OCI-LY1 (cell line): ENCODE results near the gene CCR6.

Experiments
- H2AFZ ChIP-seq: fragments of 200-600 bp; sonication (generic), shearing (Covaris generic); 2 replicates; pipeline ENCODE4 v1.6.0; 2014; ENCODE audit warnings: antibody characterized with exemption, mild to moderate bottlenecking, low read length
- H3F3A ChIP-seq: fragments of 200-600 bp; sonication (generic), shearing (Covaris generic); 2 replicates; pipeline ENCODE4 v1.6.0; 2014; ENCODE audit warnings: mild to moderate bottlenecking, antibody characterized with exemption, low read length, moderate library complexity; ENCODE audit not compliant: insufficient read depth
- H3K27ac ChIP-seq: fragments of 200-600 bp; sonication (generic); 2 replicates; pipeline ENCODE4 v1.5.1; 2014; ENCODE audit warnings: low read length, mixed run types, mild to moderate bottlenecking, low read depth; ENCODE audit not compliant: poor library complexity, severe bottlenecking
- H3K27me3 ChIP-seq: fragments of 200-600 bp; sonication (generic); 2 replicates; pipeline ENCODE4 v1.6.0; 2014; ENCODE audit warnings: antibody characterized with exemption, mild to moderate bottlenecking, low read length, moderate library complexity; ENCODE audit not compliant: insufficient read depth
- H3K36me3 ChIP-seq: fragments of 200-600 bp; sonication (generic); 2 replicates; pipeline ENCODE4 v1.6.1; 2014; ENCODE audit warnings: mild to moderate bottlenecking, antibody characterized with exemption, low read length, moderate library complexity, mixed read lengths; ENCODE audit not compliant: insufficient read depth
- H3K4me1 ChIP-seq: fragments of 200-600 bp; sonication (generic); 2 replicates; pipeline ENCODE4 v1.5.1; 2014; ENCODE audit warnings: mild to moderate bottlenecking, low read length, moderate library complexity; ENCODE audit not compliant: insufficient read depth, severe bottlenecking
- H3K4me2 ChIP-seq: fragments of 200-600 bp; sonication (generic), shearing (Covaris generic); 2 replicates; pipeline ENCODE4 v1.6.1; 2014; ENCODE audit warnings: low read length
- H3K4me3 ChIP-seq: fragments of 200-600 bp; sonication (generic); 2 replicates; pipeline ENCODE4 v1.5.1; 2014; ENCODE audit warnings: low read length, low read depth, mild to moderate bottlenecking, mixed read lengths; ENCODE audit not compliant: poor library complexity, severe bottlenecking
- H3K79me2 ChIP-seq: fragments of 200-600 bp; shearing (Covaris generic); 2 replicates; pipeline ENCODE4 v1.6.1; 2016; ENCODE audit warnings: mixed run types, low read length, mixed read lengths; ENCODE audit not compliant: insufficient read depth
- H3K9ac ChIP-seq: fragments of 200-600 bp; sonication (generic), shearing (Covaris generic); 2 replicates; pipeline ENCODE4 v1.6.1; 2014; ENCODE audit warnings: mild to moderate bottlenecking, low read length, mixed read lengths
- H3K9me2 ChIP-seq: fragments of 200-600 bp; sonication (generic), shearing (Covaris generic); 2 replicates; pipeline ENCODE4 v1.6.1; 2014; ENCODE audit warnings: low read depth, mild to moderate bottlenecking, low read length, mixed read lengths
- H3K9me3 ChIP-seq: fragments of 200-600 bp; shearing (Covaris generic); 2 replicates; pipeline ENCODE4 v1.6.1; 2014; ENCODE audit warnings: low read length, mixed read lengths
- H4K20me1 ChIP-seq: fragments of 200-600 bp; sonication (generic), shearing (Covaris generic); 2 replicates; pipeline ENCODE4 v1.6.0; 2016; ENCODE audit warnings: mild to moderate bottlenecking, low read length; ENCODE audit not compliant: insufficient read depth
- EZH2 ChIP-seq: fragments of 200-600 bp; sonication (generic), shearing (Covaris generic); IDR thresholded peaks from 2 replicates; pipeline ENCODE4 v1.8.0; 2017; ENCODE audit warnings: borderline replicate concordance, mixed run types, mild to moderate bottlenecking, antibody characterized with exemption, low read length, moderate library complexity, mixed read lengths
- TF ChIP-seq, protein P1 (sequence below): fragments of 200-600 bp; sonication (generic), shearing (Covaris generic); IDR thresholded peaks from 2 replicates; pipeline ENCODE4 v1.5.1; 2017; ENCODE audit warnings: mild to moderate bottlenecking, antibody characterized with exemption, low read length, moderate library complexity, mixed read lengths

CCR6 gene

DNA sequence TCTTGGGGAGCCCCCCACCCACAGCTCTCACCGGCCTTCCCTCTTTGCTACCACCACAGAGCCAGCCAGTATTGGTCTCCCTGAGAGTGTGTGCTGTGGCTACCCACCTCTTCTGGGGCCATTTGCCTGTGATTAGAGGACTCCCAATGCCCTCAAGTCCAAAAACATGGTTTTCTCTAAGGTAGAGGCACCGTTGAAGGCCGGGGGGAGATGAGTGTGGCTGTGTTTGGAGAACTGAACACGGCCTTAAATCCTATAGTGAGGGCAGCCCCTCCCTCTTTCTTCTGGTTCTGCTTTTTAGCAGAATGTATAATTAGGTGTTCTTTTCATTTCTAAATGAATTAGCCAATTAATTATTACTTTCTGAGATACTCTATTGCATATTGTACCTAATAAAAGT, 2.5 kb downstream of the CCR6 start:
- H3K79me2 ChIP-seq, result no peaks in the 10 kb centered on the region
- TF ChIP-seq, protein P1, sequence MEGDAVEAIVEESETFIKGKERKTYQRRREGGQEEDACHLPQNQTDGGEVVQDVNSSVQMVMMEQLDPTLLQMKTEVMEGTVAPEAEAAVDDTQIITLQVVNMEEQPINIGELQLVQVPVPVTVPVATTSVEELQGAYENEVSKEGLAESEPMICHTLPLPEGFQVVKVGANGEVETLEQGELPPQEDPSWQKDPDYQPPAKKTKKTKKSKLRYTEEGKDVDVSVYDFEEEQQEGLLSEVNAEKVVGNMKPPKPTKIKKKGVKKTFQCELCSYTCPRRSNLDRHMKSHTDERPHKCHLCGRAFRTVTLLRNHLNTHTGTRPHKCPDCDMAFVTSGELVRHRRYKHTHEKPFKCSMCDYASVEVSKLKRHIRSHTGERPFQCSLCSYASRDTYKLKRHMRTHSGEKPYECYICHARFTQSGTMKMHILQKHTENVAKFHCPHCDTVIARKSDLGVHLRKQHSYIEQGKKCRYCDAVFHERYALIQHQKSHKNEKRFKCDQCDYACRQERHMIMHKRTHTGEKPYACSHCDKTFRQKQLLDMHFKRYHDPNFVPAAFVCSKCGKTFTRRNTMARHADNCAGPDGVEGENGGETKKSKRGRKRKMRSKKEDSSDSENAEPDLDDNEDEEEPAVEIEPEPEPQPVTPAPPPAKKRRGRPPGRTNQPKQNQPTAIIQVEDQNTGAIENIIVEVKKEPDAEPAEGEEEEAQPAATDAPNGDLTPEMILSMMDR, result no peak
- no peak for TF ChIP-seq EZH2
- H3K9me3 ChIP-seq, result no peaks in the 10 kb centered on the region
- peaks cover 6% of the 10 kb centered on the region for H3K4me1 ChIP-seq
- H3K36me3 ChIP-seq, result no peaks in the 10 kb centered on the region
- H3K9me2 ChIP-seq, result no peaks in the 10 kb centered on the region
- H3F3A ChIP-seq, result no peaks in the 10 kb centered on the region
- H3K9ac ChIP-seq, result no peak overlapping the region
- no peak overlapping the region for H3K4me2 ChIP-seq
- H3K27ac ChIP-seq, result no peak overlapping the region
- H4K20me1 ChIP-seq, result no peaks in the 10 kb centered on the region
- peaks cover 11% of the 10 kb centered on the region; the same call in 1 of the 2 replicates for H3K27me3 ChIP-seq
- H2AFZ ChIP-seq, result no peak overlapping the region
- H3K4me3 ChIP-seq, result no peak overlapping the region

DNA sequence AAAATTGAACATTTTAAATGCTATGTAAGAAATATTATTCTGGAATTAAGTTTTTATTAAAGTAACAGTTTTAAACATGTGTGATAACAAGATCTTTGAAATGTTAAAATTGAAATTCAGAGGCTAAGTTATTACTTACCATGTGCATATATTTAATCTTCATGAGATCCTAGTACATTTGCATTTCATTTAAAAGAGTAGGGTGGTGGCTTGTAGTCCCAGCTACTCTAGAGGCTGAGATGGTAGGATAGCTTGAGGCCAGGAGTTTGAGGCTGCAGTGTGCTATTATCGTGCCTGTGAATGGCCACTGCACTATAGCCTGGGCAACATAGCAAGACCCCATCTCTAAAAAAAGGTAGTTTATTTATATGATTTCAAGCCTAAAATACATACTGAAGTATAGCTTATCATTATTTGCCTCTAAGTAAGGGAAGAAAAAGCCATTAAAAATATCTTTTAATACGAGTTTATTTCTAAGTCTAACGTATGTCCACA, 3.0 kb downstream of the CCR6 start:
- H3F3A ChIP-seq, result no peaks in the 10 kb centered on the region
- no peaks in the 10 kb centered on the region for H3K79me2 ChIP-seq
- no peak overlapping the region for H3K4me3 ChIP-seq
- H3K27ac ChIP-seq, result no peak overlapping the region
- H3K4me2 ChIP-seq, result no peak overlapping the region
- no peak overlapping the region for H2AFZ ChIP-seq
- 0 out of 2 replicates have a peak, but pooled peaks cover 11% of the 10 kb centered on the region for H3K27me3 ChIP-seq
- H4K20me1 ChIP-seq, result no peaks in the 10 kb centered on the region
- H3K9me2 ChIP-seq, result no peaks in the 10 kb centered on the region
- no peaks in the 10 kb centered on the region for H3K9me3 ChIP-seq
- no peaks in the 10 kb centered on the region for H3K36me3 ChIP-seq
- TF ChIP-seq, protein P1, result no peak
- TF ChIP-seq EZH2, result no peak
- H3K4me1 ChIP-seq, result peaks cover 11% of the 10 kb centered on the region
- no peak overlapping the region for H3K9ac ChIP-seq

DNA sequence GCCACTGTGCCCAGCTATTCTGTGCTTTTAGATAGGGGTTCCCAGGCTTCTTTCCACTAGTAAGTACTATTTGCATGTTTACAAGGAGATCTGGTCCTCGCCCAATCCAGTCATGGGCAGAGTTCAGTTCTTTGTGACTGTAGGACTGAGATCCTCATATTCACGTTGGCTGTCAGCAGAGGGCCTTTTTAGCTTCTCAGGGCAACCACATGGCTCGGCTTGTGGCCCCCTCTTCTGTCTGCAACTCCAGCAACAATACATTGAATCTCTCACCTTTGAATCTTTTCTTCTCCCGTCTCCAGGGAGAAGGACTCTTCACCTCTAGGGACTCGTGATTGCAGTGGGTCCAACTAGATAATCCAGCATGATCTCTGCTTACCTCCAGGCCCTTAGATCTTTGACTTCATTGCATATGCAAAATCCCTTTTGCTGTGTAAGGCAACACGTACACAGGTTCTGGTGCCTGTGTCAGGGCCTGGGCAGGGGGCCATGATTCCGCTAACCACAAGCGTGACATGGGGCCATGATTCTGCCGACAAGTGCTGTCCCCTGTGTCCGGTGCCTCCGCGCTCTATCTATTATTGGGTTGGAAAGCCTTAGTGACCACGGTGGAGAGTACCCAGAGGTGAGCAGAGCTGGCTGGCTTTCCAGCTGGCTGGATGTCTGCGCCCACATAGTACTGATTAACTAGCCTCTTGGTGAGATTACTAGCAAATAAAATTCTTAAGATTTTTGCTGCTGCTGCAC, 5.1 kb downstream of the CCR6 start:
- H3K79me2 ChIP-seq, result no peaks in the 10 kb centered on the region
- no peaks in the 10 kb centered on the region for H3F3A ChIP-seq
- no peaks in the 10 kb centered on the region for H4K20me1 ChIP-seq
- no peak for TF ChIP-seq EZH2
- TF ChIP-seq, protein P1, result no peak
- H3K4me2 ChIP-seq, result no peak overlapping the region
- no peaks in the 10 kb centered on the region for H3K36me3 ChIP-seq
- no peaks in the 10 kb centered on the region for H3K9me3 ChIP-seq
- H3K4me1 ChIP-seq, result peaks cover 17% of the 10 kb centered on the region
- no peaks in the 10 kb centered on the region for H3K9me2 ChIP-seq
- 0 out of 2 replicates have a peak, but pooled peaks cover 4% of the 10 kb centered on the region for H3K27me3 ChIP-seq
- H2AFZ ChIP-seq, result no peak overlapping the region
- no peak overlapping the region for H3K27ac ChIP-seq
- H3K4me3 ChIP-seq, result no peak overlapping the region
- no peak overlapping the region for H3K9ac ChIP-seq
